GM21717 (cell line): Measurements from ENCODE around the gene LTV1.
"Not testable (repeated sequence)": the region's sequence is repeated elsewhere in the genome, so short reads cannot be mapped to it uniquely, and the experiment has no call there.

Source experiments
- ATAC-seq: cut with Tn5 transposase; IDR thresholded peaks from one replicate; pipeline ENCODE4 v1.9.1; 2021; ENCODE audit warnings: mild to moderate bottlenecking, moderate library complexity; ENCODE audit not compliant: unreplicated experiment

Gene LTV1

DNA sequence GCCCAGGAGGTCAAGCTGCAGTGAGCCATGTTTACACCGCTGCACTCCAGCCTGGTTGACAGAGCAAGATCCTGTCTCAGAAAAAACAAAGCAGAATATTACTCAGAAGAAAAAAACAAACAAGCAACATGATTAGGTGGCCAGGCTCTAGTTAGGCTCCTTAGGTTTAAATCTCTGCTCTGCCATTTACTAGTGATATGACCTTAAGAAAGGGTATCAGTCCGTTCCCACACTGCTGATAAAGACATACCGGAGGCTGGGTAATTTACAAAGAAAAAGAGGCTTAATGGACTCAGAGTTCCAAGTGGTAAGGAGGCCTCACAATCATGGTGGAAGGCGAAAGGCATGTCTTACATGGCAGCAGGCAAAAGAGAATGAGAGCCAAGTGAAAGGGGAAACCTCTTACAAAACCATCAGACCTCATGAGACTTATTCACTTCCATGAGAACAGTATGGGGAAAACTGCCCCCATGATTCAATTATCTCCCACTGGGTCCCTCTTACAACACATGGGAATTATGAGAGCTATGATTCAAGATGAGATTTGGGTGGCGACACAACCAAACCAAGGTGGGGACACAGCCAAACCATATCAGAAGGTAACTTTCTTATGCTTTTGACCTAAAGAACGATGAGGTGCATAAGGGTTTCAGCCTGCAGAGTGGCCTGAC is 2.4 kb upstream of the LTV1 start:
- ATAC-seq: no peak

DNA sequence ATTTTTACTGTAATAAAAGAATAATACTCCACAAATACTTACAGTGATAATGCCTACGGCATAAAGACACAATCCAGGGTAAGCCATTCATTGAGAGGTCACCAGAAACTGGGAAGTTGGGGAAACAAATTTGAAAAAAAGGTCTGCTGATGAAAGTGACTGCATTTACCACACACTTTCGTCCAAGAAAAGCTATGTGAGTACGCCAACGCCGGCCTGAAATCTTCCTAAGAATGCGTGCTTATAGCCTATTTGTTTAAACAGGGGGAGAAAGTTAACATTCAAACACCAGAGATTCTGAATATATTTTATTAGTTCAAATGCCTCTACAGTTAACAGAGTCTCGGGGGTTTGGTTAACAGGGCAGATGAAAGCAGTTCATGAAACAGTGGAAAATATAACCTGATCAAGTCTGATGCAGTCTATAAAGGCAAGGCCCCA is 657 bp upstream of the LTV1 start:
- ATAC-seq: peak; percentile 31

DNA sequence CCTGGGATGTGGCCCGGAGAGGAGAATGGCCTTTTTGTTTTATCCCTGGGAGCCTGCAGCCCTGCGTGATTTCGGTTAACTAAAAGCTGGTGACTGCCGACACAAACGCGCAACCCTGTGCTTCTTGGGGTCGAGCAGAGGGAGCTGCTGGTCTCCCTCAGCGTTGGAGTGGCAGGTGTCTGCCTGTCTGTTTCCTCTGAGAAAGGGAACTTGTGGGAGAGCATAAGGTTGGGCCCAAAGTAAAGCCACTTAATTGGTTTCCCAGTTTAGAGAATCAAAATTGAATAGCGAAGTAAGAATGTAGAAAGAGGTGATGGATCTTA is 500 bp downstream of the LTV1 start:
- peak; percentile 10 for ATAC-seq

DNA sequence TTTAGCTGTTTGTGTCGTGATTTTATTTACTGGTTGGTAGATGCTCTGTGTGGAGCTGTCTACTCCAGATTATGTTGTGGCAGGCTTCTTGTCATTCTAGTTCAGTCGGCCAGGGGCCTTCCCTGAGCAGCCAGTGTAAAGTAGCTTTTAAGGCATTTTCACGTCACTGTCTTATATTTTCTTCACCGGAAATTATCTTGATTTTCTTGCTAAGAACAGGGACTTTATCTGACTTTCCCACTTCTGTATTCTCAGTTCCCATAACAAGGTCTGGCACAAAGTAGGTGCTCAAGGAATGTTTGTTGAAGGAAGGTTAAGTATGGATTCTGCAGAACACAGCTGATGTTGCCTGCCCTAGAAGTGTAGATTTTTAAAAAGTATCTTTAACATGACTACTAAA is 868 bp downstream of the LTV1 start:
- ATAC-seq: no peak

DNA sequence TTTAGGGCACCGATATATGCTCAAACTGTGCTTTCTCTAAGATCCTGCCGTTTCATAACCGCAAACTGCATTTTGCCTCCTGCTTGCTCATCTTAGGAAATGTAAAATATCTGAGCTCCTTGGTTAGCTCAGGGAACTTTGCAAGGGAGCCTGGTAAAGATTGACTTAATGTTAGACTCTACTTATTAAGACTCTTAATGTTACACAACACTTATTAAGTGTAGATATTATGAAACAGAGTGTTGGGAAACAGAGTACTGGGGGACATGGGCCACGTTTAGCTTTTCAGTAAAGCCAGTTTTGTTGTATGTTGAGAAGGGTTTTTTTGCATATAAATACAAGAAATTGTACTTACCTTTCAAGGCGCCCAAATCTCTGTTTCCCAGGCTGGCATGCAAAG is 1.9 kb downstream of the LTV1 start:
- no peak for ATAC-seq

DNA sequence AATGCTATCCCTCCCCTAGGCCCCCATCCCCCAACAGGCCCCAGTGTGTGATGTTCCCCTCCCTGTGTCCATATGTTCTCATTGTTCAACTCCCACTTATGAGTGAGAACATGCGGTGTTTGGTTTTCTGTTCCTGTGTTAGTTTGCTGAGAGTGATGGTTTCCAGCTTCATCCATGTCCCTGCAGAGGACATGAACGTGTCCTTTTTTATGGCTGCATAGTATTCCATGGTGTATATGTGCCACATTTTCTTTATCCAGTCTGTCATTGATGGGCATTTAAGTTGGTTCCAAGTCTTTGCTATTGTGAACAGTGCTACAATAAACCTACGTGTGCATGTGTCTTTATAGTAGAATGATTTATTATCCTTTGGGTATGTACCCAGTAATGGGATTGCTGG is 8.6 kb downstream of the LTV1 start:
- not testable (repeated sequence) for ATAC-seq

DNA sequence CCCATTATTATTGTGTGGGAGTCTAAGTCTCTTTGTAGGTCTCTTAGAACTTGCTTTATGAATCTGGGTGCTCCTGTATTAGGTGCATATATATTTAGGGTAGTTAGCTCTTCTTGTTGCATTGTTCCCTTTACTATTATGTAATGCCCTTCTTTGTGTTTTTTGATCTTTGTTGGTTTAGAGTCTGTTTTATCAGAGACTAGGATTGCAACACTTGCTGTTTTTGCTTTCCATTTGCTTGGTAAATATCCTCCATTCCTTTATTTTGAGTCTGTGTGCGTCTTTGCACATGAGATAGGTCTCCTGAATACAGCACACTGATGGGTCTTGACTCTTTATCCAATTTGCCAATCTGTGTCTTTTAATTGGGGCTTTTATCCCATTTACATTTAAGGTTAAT is 11.9 kb downstream of the LTV1 start:
- ATAC-seq: not testable (repeated sequence)

DNA sequence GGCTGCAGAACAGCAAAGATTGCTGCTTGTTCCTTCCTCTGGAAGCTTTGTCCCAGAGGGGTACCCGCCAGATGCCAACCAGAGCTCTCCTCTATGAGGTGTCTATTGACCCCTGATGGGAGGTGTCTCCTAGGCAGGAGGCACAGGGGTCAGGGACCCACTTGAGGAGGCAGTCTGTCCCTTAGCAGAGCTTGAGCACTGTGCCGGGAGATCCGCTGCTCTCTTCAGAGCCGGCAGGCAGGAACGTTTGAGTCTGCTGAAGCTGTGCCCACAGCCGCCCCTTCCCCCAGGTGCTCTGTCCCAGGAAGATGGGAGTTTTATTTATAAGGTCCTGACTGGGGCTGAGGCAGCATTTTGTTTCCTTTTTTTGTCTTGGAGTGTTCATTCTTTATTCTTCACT is 13.6 kb downstream of the LTV1 start:
- not testable (repeated sequence) for ATAC-seq

DNA sequence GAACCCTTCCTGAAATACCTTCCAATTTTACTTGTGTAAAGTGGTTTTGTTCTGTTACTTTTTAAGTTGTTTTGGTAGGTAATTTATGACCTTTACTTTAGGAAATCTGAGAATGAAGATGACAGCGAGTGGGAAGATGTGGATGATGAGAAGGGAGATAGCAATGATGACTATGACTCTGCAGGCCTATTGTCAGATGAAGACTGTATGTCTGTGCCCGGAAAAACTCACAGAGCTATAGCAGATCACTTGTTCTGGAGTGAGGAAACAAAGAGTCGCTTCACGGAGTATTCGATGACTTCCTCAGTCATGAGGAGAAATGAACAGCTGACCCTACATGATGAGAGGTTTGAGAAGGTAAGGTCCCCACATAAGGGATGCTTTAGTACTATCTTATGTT is 14.5 kb downstream of the LTV1 start:
- ATAC-seq: no peak

DNA sequence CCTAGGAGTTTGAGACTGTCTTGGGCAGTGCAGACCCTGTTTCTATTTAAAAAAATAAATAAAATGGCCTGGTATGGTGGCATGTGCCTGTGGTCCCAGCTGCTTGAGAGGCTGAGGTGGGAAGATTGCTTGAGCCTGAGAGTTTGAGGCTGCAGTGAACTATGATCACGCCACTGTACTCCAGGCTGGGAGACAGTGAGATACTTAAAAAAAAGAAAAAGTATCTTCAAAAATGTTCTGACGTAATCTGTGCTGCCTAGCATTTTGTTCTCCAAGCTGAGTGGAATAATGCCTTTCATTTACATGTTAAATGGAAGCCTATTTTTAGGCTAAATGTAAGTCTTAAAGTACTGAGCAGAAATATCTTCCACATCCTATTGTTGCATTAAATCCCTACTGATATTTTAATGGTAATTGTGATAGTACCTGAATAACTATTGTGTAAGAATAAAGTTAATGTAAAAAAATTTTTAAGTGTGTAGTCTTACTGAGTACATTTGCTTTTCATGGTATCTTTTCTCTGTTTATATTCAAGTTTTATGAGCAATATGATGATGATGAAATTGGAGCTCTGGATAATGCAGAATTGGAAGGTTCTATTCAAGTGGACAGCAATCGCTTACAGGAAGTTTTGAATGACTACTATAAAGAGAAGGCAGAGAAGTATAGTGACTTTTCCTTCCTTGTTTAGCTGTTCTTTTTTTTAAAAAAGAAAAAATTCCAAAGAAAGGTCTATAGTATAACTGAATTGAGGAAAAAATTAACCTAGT is 16.9 kb downstream of the LTV1 start:
- ATAC-seq: no peak

DNA sequence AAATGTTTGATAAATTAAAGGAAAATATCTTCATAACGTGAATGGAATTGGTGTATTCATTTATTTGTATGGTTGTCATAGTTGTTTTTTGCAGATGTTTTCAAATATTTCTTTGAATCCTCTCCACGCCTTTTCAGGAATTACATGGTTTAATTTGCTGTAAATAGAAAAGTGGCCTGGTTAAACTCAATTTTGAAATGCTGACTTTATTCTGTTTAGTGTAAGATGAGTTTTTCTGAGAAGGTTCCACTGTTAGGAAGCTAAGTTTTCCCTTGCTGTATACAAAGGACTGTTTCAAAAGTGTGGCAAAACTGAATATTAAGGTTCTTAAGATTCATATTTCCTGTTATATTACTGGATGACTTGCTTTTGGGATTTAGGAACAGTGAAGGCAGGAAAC is 20.6 kb downstream of the LTV1 start:
- ATAC-seq: no peak

DNA sequence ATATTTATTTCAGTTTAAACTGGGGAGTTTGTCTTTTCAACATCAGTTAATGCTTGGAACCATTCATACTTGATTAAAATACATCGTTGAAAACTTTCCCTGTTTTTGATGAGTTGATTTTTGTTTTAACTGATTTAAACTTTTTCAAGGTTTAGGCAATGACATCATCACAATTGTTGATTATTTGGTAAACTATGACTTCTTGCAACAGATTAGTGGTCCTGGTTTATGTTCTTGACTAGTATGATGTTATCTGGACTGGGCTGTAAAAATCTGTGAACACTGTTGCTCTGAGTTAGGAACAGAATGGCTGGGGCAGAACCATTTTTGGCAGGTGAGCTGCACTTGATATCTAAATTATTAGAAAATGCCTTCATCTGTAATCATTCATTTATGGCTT is 21.1 kb downstream of the LTV1 start, which contains the start of gene ZC2HC1B:
TSS of gene ZC2HC1B (plus strand) at position 241 of the 400 bp plus-strand sequence. CDS start at position 307, 66 bp downstream.
- ATAC-seq: no peak

DNA sequence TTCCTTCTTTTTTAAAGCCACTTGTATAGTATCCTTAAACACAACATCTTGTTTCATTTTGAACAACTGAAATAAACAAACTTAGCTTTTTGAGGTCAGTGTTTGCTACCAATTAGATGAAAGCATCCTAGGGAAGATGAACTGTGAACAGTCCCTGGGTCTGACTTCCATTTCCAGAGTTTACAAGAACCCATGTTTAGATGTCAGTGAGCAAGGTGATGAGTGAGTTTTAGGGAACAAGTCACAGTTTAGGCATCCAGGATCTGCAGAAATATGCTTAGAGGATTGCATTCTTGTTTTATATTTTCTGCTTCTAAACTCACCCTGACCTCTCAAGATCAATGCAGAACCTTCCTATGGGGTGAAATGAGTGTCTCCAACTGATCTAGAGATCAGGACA is 24.1 kb downstream of the LTV1 start:
- no peak for ATAC-seq

DNA sequence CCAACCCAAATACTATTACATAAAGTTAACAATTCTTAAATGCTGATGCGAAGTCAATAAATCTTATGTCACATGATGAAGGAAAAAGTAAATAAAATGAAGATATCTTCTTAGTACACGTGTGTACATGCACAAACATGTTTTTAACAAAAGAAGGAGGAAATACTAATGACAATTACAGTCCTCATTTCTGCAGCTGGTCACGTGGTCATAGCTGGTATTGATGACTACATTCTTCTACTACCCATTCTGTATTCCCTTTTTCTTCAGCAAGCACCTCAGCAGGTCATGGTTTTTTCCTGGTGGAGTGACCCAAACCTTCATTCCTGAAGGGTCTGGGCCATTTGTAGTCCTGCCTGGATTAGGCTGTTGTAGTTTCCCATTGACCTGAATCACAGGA is 25.7 kb downstream of the LTV1 start:
- ATAC-seq: not testable (repeated sequence)

DNA sequence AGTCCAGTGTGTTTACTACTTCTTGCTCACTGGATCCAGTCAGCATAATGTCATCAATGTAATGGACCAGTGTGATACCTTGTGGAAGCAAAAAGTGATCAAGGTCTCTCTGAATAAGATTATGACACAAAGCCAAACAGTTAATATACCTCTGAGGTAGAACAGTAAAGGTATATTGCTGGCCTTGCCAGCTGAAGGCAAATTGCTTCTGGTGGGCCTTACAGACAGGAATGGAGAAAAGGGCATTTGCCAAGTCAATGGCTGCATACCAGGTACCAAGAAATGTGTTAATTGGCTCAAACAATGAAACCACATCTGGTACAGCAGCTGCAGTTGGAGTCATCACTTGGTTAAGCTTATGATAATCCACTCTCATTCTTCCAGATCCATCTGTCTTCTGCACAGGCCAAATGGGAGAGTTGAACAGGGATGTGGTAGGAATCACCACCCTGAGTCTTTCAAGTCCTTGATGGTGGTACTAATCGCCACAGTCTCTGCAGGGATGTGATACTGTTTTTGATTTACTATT is 28.1 kb downstream of the LTV1 start:
- not testable (repeated sequence) for ATAC-seq

DNA sequence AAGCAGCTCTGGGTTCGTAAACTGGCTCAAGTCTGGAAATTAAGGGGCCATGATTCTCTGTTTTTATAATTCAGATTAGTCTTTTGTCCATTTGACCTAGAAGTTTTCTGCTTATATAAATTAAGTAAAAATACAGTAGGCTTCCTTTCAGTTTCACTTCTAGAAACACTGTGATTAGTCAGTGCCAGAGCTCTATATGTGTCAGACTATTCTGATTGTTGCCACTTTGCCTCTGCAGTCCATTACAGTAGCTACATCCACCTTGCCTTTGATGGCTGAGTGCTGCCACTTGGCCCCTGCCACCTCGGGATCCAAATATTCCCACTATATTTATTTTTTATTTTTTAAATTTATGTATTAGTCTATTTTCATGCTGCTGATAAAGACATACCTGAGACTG is 29.1 kb downstream of the LTV1 start:
- ATAC-seq: peak; percentile 100

DNA sequence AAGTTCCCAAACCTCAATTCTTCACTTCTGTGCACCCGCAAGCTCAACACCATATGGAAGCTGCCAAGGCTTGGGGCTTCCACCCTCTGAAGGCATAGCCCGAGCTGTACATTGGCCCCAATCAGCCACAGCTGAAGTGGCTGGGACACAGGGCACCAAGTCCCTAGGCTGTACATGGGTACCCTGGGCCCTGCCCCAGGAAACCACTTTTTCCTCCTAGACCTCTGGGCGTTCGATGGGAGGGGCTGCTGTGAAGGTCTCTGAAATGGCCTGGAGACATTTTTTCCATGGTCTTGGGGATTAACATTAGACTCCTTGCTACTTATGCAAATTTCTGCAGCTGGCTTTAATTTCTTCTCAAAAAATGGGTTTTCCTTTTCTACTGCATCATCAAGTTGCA is 30.5 kb downstream of the LTV1 start:
- ATAC-seq: not testable (repeated sequence)

DNA sequence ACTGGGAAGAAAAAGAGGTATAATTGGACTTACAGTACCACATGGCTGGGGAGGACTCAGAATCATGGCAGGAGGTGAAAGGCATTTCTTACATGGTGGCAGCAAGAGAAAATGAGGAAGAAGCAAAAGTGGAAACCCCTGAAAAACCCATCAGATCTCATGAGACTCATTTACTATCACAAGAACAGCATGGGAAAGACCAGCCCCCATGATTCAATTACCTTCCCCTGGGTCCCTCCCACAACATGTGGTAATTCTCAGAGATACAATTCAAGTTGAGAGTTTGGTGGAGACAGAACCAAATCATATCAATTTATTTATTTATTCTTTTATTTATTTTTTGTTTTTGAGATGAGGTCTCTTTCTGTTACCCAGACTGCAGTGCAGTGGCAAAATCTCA is 31.4 kb downstream of the LTV1 start:
- ATAC-seq: not testable (repeated sequence)

DNA sequence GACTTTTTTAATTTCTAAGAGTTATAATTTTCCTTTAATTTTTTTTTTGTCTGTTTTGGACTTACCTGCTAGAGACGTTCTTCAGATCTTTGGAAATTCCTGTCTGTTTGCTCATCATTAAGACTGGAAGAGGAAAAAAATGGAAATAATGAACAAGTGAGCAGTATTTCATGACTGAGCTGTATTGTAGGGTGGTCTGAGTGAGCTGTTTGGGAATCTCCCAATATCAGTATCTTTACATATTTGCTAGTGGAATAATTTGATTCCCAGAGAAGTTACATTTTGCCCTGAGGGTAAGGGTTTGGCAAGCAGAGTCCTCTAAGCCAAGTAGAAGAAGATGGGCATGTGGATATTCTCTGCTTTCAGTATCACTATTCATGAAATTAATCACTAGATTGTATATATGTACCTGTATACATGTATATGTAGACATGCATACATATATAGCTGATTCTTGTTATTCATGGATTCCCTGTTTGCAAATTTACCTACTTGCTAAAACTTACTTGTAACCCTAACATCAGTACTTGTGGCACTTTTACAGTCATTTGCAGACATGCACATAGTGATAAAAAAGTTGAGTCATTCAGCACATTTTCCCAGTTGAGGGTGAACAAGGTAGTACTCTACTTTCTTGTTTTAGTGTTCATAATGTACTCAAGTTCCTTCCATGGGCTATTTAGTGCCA is 34.6 kb downstream of the LTV1 start:
- ATAC-seq: no peak

DNA sequence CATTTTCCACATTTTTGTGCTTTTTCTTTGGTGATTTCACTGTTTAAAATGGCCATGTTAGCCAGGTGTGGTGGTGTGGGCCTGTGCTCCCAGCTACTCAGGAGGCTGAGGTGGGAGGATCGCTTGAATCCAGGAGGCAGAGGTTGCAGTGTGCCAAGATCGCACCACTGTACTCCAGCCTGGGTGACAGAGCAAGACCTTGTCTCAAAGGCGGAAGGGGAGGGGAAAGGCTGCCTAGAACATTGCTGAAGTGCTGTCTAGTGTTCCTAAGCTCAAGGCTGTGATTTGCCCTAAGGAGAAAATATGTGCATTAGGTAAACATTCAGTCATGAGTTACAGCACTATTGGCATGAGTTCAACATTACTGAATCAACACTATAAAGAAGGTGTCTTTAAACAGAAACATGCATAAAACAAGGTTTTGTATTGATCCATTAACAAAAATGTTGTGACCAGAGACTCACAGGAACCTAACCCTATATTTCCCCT is 35.2 kb downstream of the LTV1 start:
- no peak for ATAC-seq

DNA sequence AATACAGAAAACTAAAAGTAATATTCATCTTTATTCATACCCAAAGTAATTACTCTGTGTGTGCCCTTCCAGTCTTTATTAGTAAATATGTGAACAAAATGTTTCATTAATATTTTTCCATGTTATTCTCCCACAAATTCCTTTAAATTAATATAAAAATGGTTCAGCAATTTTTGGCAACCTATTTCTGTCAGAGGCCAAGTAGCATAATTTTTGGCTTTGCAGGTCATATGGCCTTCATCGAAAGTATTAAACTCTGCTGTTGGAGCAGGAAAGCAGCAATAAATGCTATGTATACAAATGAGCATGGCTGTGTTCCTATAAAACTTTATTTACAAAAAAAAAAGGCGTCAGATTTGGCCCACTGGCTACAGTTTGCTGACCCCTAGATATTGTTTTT is 37.3 kb downstream of the LTV1 start:
- ATAC-seq: no peak
